ENCODE results near the gene IER2.

Gene IER2, protein sequence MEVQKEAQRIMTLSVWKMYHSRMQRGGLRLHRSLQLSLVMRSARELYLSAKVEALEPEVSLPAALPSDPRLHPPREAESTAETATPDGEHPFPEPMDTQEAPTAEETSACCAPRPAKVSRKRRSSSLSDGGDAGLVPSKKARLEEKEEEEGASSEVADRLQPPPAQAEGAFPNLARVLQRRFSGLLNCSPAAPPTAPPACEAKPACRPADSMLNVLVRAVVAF

DNA sequence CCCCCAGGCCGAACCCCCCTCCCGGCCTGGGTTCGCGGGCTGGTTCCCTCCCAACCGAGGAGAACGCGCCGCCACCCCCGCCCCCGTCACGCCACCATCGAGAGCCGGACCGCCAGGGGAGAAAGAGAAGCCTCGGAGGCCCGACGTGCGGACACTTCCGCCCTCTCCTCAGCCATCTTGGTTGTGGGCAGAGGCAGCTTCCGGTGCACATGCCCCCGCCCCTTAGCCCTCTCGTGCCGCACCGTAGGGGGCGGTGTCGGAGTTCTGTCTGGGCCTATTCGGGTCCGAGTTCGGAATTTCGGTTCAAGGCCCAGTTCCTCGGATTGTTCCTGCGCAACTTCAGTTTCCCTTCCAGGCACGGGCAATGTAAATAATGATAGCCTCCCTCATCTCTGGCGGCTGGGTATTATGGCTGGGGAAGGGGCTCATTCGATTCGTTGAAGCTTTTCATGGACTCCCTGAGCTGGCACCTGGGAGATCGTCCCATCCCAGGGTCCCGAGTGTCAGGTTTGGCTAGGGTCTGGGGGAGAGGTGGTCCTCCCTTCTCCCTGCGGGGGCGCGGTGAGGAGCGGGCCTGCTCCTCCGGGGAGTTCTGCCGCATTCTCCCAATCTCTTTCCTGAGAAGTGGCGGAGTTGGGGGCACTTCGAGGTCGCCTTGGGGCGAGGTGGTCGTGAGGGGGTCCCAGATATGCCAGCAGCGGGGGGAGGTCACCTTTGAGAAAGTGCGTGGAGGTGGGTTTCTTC lies at the start of gene IER2, which contains the start of gene STX10:
Gene IER2 (plus strand): TSS at position 225 of the 744 bp plus-strand sequence. CDS start 2,776 bp downstream, outside the sequence.
Gene STX10 (minus strand): TSS at position 189 of the 744 bp plus-strand sequence. CDS start 202 bp downstream, outside the sequence.
- peak; percentile 92 for DNase-seq

DNA sequence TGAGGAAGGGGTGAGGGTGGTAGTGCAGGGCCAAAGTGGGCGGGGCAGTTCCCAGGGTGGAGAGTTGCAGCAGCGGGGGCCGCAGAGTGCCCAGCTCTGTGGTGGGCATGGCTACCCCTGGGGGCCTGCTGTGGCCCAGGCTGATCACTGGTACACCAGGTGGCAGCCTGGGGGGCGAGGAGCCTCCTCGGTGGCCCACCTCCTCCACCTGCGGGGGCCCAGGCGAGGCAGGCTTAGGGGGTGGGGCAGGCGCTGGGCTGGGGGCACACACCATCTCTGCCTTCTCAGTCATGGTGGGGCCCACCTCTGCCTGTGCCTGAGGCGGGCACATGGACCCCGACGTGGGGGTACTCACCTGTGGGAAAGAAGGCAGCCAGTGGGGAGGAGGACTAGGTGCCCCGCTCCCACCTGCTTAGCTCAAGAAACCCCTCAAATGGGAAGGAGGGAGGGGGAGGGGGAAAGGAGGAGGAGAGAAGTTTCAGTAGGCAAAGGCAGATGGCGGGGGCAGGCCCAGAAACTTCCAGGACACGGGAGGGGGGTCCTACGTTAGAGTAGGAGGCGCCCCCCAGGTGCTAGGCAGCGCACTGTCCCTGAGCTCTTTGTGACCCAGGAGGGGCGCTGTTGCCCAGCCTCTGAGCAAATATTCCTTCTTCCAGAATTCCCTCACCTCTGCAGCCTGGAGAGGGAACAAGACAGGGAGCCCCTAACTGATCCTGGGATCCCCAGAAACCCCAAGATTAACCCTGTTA lies 49.2 kb upstream of the IER2 start:
- DNase-seq, result no peak

DNA sequence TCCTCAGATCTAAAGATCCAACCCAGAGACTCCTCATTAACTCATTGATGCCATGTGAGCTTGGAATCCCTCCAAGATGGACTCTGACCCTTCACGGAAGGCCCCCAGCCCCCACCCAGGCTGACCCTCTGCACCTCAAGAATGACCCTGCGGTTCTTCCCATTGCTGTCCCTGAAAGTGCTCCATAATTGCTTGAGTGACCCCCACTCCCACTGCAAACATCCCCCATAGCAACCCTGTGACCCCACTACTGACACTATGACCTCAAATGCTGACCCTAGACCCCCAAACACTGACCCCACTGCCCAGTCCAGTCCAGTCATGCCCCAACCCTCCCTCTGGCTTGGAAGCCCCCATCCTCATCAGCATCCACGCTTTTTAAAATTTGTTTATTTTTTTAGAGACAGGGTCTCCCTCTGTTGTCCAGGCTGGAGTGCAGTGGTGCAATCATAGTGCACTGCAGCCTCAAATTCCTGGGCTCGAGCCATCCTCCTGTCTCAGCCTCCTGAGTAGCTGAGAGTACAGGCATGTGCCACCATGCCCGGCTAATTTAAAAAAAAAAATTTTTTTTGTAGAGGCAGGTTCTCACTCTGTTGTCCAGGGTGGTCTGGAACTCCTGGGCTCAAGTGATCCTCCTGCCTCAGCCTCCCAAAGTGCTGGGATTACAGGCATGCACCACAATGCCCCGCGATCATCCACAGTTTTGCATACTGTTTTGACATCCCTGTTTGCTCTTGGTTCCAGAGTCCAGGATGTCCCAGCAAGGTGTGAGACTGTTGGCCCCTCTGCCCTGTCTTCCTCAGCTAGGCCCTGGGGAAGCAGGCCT lies 48.4 kb upstream of the IER2 start:
- DNase-seq, result no peak

DNA sequence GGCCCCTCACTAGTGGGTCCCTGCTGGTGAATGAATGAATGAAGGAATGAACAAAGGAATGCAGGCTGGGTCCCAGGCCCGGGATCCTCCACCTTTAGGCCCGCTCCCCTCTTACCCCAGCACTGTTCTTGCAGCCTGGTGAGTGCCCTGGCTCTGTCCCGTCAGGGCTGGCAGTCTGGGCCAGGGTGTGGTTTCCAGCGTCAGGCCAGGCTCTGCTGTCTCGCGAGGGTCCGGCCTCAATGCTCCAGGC lies 47.9 kb upstream of the IER2 start:
- DNase-seq, result no peak

DNA sequence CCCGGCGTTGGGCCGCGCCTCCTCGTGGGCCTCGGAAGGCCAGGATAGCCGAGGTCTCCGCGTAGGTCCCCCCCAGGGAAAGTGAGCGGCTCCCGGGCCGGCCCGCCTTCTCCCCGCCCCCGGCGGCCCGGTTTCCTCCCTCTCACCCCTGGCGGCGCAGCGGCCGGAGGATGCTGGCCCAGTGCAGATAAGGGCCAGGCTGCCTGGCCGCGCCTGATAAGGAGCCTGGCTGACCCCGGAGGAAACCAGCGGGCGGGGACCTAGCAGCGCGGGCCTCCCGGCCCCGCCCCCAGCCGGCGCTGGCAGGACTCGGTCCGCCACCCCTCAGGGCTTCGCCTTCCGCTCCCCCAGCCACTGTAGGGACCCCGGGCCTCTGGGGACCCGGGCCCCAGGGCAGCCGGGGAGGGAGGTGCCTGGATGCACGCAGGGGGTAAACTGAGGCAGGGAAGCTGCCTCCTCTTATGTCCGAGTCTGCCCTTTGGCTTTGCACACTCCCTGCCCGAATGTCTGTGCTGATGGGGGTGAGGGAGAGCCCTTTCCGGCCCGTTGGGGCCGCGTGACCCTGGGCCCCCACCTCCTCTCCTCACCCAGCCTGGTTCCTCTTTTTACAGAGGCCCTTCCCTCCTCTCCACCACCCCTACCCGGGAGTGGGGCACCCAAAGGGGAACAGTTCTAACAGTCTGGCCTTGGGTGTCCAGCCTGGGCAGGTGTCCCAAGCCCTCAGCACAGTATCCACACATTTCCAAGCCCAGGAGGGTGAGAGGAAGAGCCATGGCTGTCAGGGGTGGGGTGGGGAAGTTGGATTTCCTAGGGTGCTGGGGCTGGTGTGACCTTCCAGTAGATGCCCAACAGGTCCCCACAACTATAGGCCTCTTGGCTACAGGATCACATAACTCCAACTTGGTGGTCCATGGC lies 47.3 kb upstream of the IER2 start, which contains the start of gene LYL1:
Gene LYL1 (minus strand): TSS at position 193 of the 915 bp plus-strand sequence. CDS start 1,687 bp downstream, outside the sequence.
- no peak for DNase-seq

DNA sequence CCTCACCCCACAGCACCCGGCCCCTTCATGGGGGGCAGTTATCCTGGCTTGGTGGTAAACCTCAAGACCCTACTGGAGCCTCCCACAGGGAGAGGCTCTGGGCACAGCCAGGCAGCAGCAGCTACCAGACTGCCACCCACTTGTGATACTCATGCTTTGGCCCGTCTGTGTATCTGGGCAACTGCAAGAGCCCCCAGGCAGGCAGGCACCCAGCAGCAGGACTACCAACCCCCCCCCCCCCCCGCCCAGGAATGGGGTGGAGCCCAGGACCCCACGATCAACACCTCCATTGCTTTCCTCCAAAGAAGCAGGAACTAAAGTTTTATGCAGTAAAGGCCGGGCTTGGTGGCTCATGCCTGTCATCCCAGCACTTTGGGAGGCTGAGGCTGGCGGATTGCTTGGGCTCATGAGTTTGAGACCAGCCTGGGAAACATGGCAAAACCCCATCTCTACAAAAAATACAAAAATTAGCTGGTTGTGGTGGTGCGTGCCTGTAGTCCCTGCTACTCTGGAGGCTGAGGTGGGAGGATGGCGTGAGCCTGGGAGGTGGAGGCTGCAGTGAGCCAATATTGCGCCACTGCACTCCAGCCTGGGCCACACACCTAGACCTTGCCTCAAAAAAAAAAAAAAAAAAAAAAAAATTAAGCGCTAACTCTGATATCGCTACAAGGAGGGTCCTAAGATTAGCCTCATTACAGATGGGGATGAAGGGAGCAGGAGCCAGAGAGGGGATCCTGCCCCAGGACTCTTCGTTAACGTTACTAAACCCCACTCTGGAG lies 46.4 kb upstream of the IER2 start:
- no peak for DNase-seq

DNA sequence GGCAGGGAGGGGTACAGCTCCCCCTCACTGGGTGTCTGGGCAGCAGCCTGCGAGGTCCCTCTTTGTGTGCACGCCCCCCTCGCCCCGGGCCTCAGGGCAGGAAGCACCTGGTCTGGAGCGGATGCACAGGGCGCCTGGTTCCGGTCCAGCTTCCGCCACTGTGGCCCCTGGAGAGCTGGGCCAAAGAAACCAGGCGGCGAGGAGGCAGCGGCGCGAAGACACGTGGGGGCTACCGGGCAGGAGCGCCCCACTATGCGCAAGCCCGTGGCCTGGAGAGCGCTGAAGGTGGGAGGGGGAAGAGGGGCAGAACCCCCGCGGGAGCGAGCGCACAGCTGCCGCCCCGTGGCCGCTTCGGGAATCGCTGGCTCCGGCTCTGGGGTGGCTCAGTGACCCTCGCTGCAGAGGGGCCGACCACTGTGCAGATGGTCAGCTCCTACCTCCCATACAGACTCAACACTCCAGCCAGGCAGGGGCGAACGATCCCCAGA lies 45.8 kb upstream of the IER2 start:
- DNase-seq, result no peak

DNA sequence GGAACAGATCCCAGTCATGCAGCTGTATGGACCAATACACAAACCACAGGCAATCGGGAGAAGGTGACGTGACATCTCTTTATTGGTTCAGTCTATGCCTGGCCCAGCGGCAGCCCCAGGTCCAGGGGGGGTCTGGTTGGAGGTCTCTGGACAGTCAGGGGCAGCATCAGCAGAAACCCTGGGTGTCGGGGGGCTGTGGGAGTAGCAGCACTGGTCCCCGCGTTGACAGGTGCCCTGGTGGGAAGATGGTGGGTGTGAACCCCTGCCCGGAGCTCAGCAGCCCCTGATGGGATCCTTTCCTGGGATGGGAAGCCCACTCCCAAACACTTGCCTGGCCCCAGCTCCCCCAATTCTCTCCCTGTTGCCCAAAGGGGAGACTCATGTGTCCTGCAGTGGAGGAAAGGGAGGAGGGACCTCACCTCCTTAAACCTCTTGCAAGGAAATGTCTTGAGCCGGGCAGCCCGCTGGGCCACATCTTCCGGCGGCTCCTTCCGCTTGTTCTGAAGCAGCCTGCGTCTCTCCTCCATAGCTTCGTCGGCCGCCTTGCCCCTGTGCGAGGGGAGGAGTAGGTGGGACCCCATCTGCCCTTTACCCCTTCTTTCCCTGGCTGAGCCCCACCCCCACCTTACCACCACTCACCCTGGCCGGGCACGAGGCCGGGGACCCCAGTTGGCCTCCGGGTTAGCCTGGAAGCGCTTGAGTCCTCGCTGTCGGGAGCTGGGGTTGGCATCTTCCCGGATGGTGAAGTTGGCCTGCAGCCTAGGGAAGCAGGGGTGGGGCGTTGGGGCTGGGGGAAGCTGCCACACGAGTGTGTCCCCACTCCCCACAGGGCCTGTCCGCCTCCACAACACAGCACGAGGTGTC lies 45.1 kb upstream of the IER2 start:
- DNase-seq, result no peak

DNA sequence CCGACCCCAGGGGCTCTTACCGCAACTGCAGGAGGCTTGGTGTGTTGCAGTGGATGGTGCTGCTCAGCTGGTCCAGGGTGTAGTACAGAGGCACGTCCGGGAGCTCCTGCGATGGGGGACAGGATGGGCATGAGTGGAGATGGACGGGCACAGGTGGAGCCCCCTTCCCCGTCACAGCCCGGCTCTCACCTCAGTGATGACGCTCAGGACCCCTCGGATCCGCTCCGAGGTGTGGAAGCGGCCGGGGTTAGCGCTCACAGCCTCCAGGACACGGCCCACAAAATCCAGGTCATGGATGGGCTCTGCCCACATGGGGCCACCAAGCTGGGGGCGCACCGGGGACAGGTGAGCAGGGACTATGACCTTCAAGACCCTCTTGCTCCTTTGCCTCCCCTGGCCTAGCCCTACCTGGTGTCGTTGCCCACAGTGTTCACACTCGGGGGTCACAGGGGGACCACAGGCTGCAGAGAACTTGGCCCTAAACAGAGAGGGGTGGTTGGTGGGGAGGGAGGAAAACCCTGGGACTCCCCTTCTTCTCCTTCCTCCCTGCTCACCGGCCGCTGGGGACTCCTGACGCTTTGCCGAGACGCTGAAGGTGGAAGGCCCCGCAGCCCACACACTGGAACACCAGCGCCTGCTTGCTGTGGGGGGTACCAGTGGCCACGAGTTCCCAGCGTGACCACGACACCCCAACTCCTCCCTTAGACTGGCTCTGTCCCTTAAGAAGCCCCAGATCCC lies 40.7 kb upstream of the IER2 start:
- no peak for DNase-seq

DNA sequence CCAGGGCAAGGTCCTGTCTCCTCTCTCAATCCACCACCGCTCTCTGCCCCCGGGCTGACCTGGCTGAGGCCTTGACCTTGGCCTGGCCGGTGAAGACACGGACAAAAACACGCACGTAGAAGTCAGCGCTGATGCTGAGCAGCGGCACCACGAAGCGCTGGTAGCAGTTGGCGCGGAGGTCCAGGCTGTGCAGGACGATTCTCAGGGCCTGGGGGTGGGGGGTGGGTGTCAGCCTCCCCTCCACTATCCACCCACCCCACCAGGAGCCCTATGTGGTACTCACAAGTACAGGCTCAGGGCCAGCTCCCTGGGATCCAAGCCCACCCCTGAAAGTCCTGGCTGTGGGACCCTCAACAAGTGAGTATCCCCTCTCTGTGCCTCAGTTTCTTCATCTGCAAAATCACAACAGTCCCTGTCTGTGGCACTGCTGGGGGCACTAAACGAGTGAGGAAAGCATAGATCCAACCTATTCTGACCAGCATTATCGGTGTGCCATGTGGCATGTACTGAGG lies 40.1 kb upstream of the IER2 start:
- no peak for DNase-seq

DNA sequence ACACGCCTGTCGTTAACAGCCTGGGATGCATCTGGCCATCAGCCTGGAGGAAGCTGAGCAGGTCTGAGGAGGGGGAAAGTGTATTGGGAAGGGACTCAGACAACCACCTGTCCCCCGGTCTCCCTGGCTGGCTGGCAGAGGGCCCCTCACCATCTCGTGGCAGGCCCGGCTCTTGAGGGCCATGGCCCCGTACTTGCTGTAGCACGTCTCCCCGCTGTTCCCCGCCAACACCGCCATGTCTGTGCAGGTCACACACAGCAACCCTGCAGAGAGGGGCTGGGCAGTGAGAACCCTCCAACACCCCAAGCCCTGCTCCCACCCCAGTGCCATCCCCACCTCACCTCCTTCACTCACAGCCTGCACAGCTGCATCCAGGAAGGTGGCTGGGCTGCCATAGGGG lies 37.7 kb upstream of the IER2 start:
- no peak for DNase-seq

DNA sequence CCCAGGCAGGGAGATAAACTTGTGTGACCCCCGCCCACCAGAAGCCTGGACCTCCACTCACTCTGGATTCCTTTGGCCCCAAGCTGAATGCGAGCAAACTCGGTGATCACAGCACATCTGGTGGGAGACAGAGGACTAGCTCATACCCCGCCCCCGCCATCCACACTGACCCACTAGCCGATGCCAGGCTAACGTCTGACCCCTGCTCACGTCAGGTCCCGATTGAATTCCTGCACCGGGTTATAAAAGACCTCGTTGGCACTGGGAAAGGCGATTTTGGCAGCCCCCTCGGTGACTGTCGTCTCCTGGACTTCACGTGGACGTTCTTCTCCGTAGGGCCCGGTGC lies 34.3 kb upstream of the IER2 start:
- DNase-seq, result no peak

DNA sequence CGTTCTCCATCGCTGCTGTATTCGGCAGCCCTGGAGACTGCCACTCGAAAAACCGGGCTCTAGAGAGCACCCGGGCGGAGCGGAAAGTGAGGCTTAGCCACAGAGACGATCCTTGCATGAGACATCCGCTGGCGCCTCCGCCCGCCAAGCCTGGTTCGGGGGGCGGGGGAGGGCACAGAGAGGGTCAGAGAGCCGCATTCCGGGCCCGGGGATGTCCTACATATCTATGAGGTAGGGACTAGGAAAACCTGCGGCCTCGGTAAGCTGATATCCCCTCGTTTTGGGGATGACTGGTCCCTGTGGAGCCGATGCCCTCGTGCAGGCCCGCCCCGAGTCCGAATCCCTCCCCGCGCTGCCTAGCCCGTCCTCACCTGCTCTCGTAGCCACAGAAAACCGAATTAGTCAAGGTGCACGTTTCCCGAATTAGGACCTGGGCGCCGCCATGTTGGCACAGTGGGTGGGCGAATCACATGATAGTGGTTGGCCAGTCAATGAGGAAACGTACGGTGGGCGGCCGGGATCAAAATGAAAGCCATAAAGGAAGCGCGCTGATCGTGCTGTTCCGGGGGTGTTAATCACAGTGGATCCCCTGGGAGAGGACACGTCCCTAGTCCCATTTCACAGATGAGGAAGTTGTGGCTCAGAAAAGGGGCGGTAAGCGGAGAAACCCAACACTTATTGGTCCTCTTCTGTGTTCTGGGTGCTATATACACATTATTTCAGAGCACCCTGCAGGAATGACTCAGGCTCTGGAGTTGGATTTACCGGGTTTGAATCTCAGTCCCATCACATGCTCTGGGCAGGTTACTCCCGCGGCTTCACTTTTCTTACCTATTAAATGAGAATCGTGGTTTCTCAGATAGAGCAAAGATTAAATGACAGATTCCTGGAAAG lies 33.7 kb upstream of the IER2 start, which contains the start of gene TRMT1:
Gene TRMT1 (minus strand): TSS at position 459 of the 894 bp plus-strand sequence. CDS start 341 bp downstream, at position 118.
- DNase-seq, result peak; percentile 89

DNA sequence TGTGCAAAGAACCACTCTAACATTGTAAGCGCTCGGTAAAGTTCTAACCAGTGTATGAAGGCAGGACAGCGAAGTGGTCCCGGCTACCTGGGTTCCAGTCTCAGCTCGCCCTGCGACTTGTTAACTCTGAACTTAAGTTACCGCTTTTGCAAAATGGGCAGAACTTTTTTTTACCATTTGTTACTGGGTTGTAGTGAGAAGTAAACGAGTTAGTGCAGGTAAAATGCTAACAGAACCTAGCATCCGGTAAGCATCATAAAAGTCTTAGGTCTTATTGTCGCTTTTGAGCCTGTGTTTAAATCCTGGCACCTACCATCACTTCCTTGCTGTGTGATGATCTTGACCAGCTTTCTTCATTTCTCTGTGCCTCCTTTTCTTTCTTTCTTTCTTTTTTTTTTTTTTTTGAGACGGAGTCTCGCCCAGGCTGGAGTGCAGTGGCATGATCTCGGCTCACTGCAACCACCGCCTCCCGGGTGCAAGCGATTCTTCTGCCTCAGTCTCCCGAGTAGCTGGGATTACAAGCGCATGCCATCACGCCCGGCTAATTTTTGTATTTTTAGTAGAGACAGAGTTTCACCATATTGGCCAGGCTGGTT lies 32.9 kb upstream of the IER2 start:
- DNase-seq, result no peak

DNA sequence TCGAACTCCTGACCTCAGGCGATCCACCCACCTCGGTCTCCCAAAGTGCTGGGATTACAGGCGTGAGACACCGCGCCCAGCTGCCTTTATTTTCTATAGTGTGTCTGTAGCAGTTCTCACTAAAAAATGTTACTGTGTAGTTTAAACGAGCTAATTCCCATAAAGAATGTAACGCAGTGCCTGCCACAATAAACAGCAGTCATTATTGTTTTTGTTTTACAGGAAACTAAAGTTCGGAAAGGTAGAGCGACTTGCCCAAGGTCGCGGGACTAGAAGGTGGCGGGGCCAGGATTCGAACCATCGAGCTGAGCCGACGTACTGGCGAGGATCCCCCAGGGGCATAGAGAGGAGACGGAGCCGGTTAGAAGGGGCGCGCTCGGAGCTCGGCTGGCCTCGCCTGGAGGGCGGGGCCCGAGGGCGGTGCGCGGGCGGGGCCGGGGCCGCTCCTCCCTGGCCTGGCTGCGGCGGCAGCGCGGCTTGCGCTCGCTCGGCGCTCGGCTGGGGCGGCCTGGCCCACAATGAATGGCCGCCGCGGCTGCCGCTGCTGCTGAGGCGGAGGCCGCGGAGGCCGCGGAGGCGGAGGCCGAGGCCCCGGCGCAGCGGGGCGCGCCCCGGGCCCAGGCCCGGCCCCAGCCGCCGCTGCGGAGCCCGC lies 32.3 kb upstream of the IER2 start, which contains the start of gene NACC1:
Gene NACC1 (plus strand): TSS at position 493 of the 652 bp plus-strand sequence. CDS start 16,944 bp downstream, outside the sequence.
- DNase-seq, result peak; percentile 82

DNA sequence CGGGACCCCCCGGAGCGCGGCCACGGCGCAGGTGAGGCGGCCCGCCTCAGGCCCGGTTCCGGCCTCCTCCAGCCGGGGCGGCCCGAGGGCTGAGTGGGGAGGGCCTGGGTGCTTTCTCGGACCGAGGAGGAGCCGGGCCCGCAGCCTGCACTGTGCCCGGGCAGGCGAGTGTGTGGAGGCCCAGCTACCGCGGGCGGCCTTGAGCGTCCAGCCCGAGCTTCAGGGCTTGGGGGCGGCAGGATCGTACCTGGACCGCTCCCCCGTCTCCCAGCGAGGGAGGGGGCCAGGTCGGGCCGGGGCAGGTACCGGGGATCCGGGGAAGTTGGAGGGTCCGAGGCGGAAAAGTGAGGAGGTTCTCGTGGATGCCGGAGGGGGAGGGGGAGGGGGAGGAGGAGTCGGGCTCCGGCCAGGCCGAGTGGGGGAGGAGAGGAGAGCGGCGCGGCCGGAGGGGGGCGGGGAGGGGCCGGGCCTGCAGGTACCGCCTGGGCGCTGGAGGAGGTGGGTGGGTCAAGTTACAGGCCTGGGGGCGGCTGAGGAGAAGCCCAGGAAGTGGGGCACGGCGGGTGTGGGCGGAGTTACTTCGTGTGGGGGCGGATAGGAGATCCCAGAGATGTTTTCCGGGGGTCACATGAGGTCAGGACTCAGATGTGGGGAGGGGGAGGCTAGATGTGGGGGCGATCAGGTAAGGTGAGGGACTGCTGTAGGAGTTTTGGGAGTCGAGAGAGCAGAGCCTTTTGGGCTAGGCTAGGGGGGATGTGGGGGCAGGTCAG lies 31.6 kb upstream of the IER2 start:
- peak; percentile 45 for DNase-seq

Data from NCI-H1105 (cell line).